ENCODE data around the gene DBI.
"Not testable (repeated sequence)": the region's sequence is repeated elsewhere in the genome, so short reads cannot be mapped to it uniquely, and the experiment has no call there.

The DBI gene

DNA sequence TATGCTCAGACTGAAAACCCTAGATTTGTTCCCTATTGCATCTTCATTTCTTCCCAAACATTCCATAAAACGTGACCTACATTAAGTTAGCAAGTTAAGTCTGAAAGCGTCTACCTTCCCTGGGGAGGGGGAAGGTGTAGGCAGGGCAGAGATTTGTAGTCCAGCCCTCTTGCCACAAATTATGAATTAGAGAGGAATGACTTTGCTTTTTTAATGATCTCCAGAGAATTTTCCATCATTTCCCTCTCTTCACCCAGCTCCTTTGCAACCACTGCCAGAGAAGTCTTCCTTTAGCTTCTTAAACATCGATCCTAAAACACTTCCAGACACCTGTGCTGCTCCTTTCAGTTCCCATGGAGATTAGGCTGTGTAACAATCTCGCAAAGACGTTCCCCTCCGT lies 1.3 kb upstream of the DBI start:
- ATAC-seq, result no peak
- no peak for DNase-seq

DNA sequence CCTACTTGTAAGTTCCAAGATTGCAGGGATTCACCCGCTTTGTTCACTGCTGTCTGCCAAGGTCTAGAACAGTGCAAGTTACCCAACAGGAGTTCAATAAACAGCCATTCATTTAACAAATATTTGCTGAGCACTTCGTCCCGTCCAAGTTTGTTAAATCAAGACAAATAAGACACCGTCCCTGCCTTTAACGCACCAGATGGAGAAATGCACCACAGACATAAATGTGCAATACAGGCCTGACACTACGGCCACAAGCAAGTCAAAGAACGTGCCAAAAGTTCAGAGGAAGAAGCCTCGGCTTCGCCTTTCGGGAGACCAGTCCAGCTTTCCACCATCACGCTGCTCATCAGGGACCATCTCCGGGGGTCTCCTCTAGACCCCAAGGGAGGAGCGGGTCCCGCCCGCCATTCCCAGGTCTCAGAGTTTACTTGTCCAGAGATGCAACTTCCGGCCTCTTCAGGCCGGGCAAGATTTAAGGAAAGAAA lies 572 bp upstream of the DBI start:
- ATAC-seq, result no peak

DNA sequence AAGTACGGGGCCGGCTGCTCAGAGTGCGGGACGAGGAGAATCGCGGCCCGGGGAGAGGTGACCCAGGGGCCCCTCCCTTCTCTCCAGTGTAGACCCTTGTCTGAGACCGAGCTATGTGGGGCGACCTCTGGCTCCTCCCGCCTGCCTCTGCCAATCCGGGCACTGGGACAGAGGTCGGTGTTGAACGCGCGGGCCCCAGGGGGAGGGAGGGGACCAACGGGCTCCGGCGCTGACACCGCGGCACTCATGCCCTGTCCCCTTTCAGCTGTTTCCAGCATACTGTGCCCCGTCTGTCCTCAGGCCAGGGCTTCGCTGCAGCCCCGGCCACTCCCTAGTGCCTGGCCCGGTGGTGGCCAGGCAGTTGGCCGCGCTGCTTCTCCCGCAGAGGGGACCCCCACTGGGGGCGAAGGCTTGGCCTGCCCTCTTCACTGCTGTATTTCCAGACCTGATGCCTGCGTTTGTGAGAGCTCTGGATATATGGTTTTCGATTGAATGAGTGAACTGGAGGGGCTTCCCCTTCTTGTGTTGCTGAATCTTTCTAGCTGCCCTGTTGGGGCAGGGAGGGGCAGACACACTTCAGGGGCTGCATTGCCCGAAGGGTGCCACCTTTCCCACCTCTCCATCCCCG lies 809 bp downstream of the DBI start:
- DNase-seq (peak; percentile 68), ATAC-seq (peak; percentile 44)

More for the DNA sequence above, 572 bp upstream of the DBI start:
- no peak for DNase-seq

DNA sequence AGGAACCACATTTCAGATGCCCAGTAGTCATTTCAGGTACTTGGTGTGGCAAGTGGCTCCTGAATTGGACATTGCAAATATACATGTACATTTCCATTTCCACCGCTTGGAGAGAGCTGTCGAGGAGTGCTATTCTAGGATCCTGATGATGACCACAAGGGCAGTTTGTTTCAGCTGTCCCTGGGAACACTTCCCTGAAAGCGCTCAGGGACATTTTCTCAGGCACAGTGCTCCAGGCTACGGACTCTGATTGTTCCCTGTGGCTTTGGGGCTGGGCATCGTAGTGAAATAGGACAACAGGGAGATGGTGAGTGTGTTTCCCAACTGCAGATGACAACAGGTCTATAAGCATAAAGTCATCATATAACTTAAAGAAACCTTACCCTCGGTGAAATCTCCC lies 3.1 kb downstream of the DBI start:
- DNase-seq (no peak), ATAC-seq (no peak)

DNA sequence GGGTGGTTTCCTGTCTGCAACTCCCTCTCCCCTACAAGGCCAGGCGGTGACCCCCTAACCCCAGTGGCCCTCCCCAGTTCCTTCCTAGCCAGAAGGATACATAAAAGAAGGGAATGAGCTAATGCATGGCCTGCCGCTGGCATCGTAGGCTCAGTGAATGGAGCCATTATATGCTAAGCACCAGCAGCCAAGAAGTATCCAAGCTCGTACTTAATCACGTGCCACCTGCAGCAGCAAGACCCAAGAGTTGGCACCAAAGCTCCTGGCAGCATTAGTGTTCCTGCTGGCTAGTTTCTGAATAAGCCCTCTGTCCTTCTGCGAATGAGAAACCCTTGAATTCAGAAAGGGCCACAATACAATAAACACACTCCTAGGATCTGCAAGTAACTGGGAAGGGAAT lies 4.3 kb downstream of the DBI start:
- DNase-seq, result no peak
- no peak for ATAC-seq

DNA sequence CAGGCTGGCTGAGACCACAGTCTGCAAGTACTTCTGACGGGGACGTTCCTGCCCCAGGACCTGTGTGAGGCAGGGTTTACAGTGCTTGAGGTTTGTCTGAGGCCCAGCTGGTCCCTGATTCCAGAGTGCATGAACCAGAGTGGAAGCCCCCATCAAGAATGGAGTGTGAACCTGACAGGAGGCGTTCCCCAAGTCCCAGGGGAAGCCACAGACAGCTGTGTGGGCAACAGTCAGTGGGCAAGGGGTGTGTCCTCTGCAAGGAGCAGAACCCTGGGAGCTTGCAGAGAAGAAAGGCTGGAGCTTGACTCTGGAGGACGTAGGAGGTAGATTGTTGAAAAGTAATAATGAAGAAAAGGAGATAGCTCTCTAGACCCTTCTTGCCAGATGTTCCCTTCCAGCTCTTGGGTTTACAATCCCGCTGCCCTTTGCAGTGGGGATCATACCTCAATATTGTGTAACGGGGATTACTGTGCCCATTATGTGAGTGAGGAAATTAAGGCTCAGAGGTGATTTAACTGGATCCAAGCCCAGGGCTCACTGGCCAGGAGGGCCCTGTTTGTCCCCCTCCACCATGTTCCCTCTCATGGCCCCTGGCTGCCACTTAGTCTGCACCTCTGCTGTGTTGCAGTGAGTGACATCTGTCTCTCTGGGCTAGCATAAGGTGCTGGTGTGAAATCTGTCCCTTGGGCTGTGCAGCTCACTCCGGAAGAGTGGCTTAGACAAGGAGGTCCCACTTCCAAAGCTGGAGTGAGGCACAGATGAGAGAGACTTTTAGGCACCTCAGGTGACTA lies 6.2 kb downstream of the DBI start:
- ATAC-seq (no peak), DNase-seq (no peak)

DNA sequence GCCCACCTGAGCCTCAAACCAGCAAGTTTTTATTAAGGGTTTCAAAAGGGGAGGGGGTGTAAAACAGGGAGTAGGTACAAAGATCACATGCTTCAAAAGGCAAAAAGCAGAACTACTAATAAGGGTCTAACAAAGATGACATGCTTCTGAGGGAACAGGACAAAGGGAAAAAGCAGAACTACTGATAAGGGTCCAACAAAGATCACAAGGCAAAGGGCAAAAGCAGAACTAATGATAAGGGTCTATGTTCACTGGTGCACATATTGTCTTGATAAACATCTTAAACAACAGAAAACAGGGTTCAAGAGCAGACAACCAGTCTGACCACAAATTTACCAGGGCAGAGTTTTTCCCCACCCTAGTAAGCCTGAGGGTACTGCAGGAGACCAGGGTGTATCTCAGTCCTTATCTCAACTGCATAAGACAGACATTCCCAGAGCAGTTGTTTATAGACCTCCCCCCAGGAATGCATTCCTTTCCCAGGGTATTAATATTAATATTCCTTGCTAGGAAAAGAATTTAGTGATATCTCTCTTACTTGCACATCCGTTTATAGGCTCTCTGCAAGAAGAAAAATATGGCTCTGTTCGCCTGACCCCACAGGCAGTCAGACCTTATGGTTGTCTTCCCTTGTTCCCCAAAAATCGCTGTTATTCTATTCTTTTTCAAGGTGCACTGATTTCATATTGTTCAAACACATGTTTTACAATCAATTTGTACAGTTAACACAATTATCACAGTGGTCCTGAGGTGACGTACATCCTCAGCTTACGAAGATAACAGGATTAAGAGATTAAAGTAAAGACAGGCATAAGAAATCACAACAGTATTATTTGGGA lies 7.3 kb downstream of the DBI start:
- DNase-seq, ATAC-seq: not testable (repeated sequence)

DNA sequence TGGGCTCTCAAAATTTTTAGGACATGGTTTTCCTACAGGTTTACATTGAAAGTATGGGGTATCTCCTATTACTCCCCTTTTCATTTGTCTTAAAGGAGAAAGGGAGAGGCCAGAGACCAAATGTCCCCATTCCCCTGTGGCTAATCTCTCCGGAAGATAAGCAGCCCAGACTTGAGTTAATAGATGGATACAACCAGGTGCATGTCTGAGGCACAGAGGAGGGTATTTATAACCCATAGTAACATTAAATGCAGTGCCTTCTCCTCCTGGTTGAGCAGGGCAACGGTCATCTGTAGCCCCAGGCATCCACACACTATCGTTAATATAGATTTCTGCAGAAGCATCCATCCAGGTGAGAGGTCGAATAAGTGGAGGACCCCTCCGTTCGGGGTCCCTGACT lies 9.6 kb downstream of the DBI start:
- DNase-seq, ATAC-seq: not testable (repeated sequence)

DNA sequence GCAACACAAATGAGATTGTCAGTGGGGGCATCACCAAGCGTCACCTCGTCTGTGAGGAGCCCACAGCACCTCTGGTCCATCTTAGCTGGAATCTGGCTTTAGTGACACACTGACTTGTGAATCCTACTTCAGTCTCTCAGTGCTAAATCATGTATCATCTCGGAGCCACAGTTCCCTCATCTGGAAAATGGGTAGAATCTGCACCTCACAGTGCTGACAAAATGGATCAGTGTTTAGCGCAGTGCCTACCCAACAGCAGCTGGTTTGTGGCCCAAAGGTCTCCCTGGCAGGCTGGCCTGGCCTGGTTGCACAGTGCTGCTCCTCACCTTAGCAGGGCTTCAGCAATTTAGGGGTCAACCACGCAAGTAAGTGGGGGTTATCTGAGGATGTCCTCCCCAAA lies 10.0 kb downstream of the DBI start:
- ATAC-seq, result no peak
- no peak for DNase-seq

DNA sequence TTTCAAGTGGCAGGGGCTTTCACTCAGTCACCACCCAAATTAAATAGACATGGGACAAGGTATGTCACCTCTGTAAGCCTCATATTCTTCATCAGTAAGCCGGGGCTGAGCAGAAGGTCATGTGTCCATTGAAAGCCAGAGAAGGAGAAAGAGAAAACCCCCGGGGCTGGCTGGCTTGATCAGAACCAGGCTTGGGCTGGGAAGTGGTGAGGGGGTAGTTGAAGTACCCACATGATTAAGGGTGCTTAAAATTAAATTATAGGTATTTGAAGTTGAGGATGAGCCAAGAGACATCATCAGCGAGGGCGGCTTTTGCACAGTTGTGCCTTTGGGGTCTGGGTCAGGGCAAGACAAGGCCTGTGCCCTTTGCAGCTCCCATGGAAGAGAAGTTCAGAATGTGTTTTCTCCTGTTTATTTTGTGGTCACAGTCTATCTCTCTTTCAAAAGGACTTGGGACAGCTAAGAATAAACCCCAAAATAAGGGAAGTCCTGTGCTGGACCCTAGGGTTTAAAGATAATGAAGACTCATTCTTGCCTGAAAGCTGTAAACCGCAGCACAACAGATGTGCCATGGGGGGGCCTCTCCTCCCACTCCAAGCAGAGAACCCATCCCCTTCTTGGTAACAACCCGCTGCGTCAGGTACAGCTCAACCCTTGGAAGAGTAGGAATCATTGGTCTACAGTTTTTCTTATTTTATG lies 10.7 kb downstream of the DBI start:
- DNase-seq, result no peak
- ATAC-seq, result no peak

DNA sequence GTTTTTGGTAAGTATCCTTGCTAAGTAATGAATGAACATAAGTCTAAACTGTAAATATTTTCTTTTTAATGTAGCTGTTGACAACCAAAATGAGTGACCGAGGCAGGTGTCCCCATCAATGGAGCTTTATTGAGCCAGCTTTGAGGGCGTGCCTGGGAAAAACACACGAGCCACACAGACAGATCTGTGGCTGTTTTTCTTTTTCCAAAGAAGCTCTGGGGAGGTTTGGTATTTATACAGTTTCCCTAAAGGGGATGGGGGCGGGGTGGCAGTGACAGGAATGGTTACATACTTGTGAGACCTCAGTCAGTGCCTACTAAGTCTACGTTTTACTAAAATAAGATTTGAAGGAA lies 11.2 kb downstream of the DBI start:
- DNase-seq, result no peak
- ATAC-seq, result no peak

DNA sequence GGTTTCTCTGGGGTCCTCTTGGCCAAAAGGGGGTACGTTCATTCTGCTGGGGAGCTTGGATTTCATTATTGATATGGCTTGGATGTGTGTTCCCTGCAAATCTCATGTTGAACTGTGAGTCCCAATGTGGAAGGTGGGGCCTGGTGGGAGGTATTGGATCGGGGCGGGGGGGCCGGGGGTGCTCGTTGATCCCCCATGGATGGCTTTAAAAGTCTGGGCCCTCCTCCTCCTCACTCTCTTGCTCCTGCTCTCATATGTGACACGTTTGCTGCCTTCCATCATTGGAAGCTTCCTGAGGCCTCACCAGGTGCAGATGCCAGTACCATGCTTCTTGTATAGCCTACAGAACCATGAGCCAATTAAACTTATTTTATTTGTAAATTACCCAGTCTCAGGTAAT lies 11.8 kb downstream of the DBI start:
- DNase-seq, result no peak
- ATAC-seq, result no peak

DNA sequence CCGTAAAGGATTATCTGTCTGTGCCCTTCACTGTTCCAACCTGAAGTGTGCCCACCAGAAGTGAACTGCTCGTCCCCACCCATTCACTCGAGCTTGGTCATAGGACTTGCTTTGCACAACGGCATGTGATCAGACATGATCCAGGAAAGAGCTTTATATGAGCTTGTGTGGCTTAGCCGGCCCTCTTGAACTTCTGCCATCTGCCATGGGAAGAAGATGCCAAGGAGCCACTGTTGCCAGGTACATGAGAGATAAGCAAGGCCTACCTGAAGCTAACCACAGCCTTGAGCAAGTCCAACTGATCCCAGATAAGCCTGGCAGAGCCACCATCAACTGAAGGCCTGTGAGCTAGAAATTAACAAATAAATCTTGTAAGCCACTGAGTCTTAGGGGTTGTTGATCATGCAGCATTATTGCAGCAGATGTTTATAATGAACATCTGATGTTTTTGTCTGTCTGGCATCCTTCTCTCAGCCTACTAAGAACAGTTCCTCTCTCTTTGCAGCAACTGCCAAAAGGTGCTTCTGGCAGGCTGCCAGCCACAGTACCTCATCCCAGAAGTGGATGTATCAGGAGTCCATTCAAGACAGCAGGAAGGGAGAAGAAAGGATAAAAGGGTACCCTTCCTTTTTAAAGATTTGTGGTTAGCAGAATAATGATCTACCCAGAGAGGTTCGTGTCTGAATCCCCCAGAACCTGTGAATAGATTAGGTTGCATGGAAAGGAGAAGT lies 16.8 kb downstream of the DBI start:
- DNase-seq (no peak), ATAC-seq (no peak)

DNA sequence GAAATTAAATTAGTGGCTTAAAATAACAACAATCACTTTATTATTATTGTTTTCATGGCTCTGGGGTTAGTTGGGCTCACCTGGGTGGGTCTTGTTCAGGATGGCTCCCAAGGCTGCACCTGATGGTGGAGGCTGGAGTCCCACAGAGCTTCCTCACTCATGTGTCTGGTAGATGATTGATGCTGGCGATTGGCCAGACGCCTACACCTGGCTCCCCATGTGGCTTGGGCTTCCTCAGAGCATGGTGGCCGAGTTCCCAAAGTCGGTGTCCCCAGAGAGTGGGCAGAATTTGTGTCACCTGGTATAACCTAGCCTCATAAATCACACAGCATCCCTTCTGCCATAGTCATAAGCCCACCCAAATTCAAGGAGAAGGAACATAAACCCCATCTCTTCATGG lies 18.2 kb downstream of the DBI start:
- ATAC-seq, result no peak
- DNase-seq, result no peak

DNA sequence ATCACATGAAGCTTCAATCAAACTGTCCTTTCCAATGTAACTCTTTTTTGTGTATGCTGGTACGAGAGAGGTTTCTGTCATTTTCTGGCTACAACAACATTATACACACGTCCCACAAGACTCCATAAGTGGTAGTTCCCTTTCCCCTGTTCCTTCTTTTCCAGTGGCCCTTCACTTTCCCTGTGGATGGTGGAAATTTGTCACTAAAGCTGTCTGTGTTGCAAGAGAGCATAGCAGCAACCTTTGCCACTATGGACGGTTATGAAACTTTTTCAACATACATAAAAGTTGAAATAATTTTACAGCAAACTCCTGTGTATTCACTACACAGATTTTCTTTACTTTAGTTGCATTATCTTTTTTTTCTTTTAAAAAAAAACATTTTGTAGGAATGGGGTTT lies 18.7 kb downstream of the DBI start:
- no peak for ATAC-seq
- no peak for DNase-seq

DNA sequence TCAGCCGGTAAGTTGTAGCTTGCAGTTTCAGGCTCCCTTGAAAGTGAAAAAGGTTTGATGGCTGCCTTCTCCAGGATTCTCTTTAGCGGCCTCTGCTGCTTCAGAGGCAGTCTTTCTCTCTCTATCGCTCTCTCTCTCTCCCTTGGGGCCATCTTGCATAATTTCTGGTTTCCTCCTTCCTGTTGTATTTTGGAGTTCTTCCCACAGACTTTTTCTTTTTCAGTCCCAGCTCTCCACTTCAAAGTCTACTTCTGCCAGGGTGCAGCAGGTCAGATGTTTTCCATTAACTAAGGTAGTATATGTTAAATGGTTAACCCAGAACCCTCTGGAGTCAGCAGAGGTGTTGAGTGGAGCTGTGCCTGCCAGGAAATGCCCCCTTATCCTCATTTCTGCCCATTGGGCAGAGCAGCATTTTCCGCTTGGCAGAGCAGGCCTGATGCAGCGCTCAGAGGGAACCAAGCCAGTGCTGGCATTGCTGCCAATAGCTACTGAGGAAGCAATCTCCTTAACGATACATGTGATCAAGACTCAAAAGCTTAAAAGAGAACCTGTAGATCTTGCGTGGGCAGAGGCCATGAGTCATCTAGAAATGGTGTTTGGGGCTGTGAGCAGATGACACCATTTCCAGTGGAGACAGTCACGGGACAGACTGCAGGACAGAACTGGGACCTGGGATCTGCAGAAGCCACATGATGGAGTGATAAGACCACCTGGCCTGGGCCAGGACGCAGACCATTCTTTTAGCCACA lies 20.8 kb downstream of the DBI start:
- ATAC-seq (peak; percentile 73), DNase-seq (peak; percentile 30)

DNA sequence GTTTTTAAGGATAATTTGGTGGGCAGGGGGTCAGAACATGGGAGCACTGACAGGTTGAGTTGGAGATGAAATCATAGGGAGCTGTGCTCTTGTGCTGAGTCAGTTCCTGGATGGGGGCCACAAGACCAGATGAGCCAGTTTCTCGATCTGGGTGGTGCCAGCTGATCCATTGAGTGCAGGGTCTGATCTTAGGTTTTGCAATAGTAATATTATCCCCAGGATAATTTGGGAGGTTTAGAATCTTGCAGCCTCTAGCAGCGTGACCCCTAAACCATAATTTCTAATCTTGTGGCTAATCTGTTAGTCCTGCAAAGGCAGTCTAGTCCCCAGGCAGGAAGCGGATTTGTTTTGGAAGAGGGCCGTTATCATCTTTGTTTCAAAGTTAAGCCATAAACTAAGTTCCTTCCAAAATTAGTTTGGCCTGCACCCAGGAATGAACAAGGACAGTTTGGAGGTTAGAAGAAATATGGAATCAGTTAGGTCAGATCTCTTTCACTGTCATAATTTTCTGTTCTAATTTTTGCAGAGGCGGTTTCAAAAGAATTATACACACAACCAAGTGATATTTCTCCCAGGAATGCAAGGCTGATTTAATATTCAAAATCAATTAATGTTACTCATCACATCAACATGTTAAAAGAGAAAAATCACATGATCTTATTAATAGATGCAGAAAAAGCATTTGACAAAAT lies 23.0 kb downstream of the DBI start:
- DNase-seq (no peak), ATAC-seq (no peak)

DNA sequence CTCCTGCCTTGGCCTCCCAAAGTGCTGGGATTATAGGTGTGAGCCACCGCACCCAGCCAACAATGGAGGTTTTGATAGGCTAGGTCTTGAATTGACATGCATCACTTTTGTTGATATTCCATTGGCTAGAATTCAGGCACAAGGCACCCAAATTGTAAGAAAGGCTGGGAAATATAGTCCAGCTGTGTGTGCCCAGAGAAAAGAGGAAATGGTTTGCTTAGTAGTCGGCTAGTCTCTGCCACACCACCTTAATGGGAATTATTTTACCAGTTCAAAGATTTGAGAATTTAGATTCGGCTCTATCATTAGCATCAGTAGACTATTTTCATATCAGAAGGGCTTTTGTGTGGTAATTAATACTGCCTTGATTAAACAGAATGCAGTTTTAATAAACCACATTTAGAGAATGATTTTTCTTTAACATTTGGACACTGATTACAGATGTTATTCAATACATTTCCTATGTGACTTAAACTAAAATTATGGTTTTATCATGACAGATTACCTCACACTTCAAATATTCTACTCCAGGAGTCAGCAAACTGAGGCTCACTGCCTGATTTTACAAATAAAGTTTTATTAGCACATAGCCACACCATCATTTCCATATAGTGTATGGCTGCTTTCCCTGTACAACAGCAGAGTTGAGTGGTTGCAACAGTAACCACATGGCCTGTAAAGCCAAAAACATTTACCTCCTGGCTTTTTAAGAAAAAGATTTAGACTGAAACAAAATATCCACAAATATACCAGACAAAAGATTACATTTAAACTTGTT lies 27.4 kb downstream of the DBI start:
- ATAC-seq, result no peak

DNA sequence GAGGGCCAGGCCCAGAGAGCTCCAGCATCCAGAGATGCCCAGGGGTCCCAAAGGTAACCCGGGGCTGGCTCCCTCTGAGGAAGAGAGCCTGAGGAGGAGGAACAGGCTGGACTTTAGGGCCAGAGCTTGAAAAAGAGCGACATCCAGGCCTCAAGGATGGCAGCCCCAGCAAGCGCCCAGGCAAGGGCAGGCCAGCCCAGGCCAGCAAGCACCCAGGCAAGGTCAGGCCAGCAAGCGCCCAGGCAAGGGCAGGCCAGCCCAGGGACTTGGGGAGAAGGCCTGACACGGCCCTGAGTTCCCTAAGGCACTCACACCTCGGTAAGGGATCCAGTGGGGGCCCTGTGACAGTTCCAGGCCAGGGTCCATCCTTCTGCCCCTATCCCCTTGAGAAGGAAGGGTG lies 30.4 kb downstream of the DBI start:
- DNase-seq, result no peak
- ATAC-seq, result no peak

More for the DNA sequence above, 27.4 kb downstream of the DBI start:
- no peak for DNase-seq

DNA sequence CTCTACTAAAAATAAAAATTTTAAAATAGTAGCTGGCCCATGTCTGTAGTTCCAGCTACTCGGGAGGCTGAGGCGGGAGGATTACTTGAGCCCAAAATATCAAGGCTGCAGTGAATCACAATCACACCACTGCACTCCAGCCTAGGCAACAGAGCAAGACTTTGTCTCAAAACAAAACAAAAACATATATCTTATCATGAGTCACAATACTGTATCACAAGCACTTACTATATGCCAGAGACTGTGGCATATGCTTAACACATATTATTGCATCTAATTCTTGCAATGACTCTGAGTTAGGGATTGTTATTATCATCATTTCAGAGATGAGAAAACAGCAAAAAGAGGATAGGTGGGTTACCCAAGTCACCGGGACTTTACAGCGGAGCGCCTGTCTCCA lies 35.3 kb downstream of the DBI start:
- no peak for ATAC-seq
- no peak for DNase-seq

Data from stimulated activated naive CD8-positive, alpha-beta T cell treated with anti-CD3 and anti-CD28 coated beads, Interleukin-15, Interleukin-2, amounts not matched to agents 100 U/mL and 50 U/mL, for 24 hours (primary cell).